ENCODE results near the gene IGF1. TPM values are rescaled to one million over a fixed set of nuclear protein-coding genes. Genes with fewer than 3 reads are reported as not detected.

IGF1 gene
- polyA plus RNA-seq, 1 experiment = 1.5 TPM

DNA sequence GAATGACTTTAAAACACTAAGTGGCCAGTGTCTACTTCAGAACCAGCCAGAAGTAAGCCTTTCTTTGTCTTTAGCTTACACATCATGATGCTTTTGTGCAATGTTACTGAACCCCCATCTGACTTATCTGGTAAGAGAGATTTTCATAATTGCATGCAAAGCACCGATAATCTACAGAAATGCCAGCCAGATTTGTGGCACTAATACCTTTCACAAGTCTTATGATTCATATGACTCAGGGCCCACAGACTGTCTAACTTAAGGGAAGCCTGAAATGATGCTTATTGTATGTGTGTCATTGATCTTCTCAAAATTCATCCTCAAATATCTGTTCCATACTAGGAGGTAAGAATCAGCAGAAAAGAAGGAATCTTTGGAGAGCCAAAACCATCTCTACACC lies 18.0 kb downstream of the IGF1 start:
- TF ChIP-seq, protein P1, sequence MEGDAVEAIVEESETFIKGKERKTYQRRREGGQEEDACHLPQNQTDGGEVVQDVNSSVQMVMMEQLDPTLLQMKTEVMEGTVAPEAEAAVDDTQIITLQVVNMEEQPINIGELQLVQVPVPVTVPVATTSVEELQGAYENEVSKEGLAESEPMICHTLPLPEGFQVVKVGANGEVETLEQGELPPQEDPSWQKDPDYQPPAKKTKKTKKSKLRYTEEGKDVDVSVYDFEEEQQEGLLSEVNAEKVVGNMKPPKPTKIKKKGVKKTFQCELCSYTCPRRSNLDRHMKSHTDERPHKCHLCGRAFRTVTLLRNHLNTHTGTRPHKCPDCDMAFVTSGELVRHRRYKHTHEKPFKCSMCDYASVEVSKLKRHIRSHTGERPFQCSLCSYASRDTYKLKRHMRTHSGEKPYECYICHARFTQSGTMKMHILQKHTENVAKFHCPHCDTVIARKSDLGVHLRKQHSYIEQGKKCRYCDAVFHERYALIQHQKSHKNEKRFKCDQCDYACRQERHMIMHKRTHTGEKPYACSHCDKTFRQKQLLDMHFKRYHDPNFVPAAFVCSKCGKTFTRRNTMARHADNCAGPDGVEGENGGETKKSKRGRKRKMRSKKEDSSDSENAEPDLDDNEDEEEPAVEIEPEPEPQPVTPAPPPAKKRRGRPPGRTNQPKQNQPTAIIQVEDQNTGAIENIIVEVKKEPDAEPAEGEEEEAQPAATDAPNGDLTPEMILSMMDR (IDR thresholded peaks at IDR 0.05; ENCODE audit: insufficient read depth, low read depth, low read length) = no peak
- Histone ChIP-seq H3K27me3 (ENCODE audit: control insufficient read depth, insufficient read depth, low read length) (no peaks in the 10 kb centered on the region), H3K4me3 (ENCODE audit: low read depth, low read length) (no peak overlapping the region), H3K36me3 (ENCODE audit: control insufficient read depth, insufficient read depth, low read length) (no peaks in the 10 kb centered on the region)
- ChIA-PET POLR2A (no interaction called here), CTCF (interaction anchor here (1.8 kb wide), 2 partner anchors 8 to 12 kb away, joined by 4 read pairs; no protein-coding TSS in a partner anchor)
- DNase-seq (ENCODE audit: low read depth) = no peak

GRCh38 chr12:102461501-102461900 lies 18.9 kb downstream of the IGF1 start:
- Histone ChIP-seq H3K4me3 (ENCODE audit: low read depth, low read length) (no peak overlapping the region), H3K27me3 (ENCODE audit: control insufficient read depth, insufficient read depth, low read length) (no peaks in the 10 kb centered on the region), H3K36me3 (ENCODE audit: control insufficient read depth, insufficient read depth, low read length) (no peaks in the 10 kb centered on the region)
- TF ChIP-seq, protein P1 (IDR thresholded peaks at IDR 0.05; ENCODE audit: insufficient read depth, low read depth, low read length) = no peak
- CTCF ChIA-PET = no interaction called here
- POLR2A ChIA-PET = no interaction called here
- DNase-seq (ENCODE audit: low read depth) = no peak

GRCh38 chr12:102459314-102459713 lies 21.0 kb downstream of the IGF1 start:
- Histone ChIP-seq H3K27me3 (ENCODE audit: control insufficient read depth, insufficient read depth, low read length) (no peaks in the 10 kb centered on the region), H3K4me3 (ENCODE audit: low read depth, low read length) (no peak overlapping the region), H3K36me3 (ENCODE audit: control insufficient read depth, insufficient read depth, low read length) (no peaks in the 10 kb centered on the region)
- DNase-seq (ENCODE audit: low read depth) = no peak
- ChIA-PET CTCF (interaction anchor here (0.9 kb wide), 1 partner anchor 10 kb away, joined by 3 read pairs; no protein-coding TSS in a partner anchor), POLR2A (interaction anchor here (0.7 kb wide), 1 partner anchor 525 kb away, joined by 3 read pairs; no protein-coding TSS in a partner anchor)
- TF ChIP-seq, protein P1 (IDR thresholded peaks at IDR 0.05; ENCODE audit: insufficient read depth, low read depth, low read length) = no peak

DNA sequence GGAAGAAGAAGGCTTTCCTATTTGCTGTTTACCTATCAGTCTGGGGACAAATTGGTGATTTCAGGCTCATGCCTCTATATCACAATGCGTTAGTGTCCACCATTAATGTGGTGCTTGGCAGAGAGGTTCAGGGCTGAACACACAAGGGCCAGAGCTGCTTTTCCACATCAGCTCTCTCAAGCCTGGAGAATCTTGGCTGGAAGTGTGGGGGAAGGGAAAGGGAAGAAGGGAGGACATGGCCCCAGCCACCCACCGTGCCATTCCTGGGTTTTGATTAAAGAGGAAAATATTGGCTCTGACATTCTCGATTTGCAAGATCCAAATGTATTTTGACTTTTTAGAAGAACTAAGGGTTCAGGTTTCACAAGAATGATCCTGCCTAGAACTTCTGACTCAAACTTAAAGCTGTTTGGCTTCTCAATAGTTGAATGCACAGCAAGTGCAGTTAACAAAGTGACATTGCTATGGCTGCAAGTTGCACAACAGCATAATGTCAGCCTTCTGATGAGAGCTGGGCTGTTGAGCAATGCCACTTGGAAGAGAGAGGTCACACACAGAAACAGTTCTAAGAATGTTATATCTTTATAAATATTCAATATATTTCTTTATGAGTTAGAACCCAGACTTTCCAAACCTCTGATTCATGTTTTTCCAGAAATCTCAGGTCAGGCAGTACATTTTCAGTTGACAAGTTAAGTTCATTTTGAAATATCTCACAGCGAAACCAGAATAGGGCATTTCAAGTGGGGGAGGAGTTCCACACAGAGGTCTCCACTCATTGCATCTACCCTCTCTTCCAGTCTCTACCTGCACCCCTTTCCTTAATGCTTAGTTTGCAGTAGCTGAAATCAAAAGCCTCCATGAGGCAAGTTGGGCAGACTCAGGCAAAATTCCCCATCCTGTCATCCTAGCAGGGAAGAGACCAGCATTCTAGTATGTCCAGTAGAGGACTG lies 25.3 kb downstream of the IGF1 start:
- DNase-seq (ENCODE audit: low read depth) = peak; percentile 47
- ChIA-PET POLR2A (interaction anchor here (0.5 kb wide), 1 partner anchor 643 kb away, joined by 3 read pairs; no protein-coding TSS in a partner anchor), CTCF (interaction anchor here (0.8 to 2.1 kb wide), 5 partner anchors 8 to 286 kb away, joined by 3 to 4 read pairs (median 3); no protein-coding TSS in a partner anchor)
- TF ChIP-seq, protein P1 (IDR thresholded peaks at IDR 0.05; ENCODE audit: insufficient read depth, low read depth, low read length) = no peak
- no peaks in the 10 kb centered on the region for H3K27me3 ChIP-seq (ENCODE audit: control insufficient read depth, insufficient read depth, low read length)
- no peaks in the 10 kb centered on the region for H3K36me3 ChIP-seq (ENCODE audit: control insufficient read depth, insufficient read depth, low read length)
- H3K4me3 ChIP-seq (ENCODE audit: low read depth, low read length) = no peak overlapping the region

- no peak overlapping the region for H3K4me3 ChIP-seq (ENCODE audit: low read depth, low read length)
- no peaks in the 10 kb centered on the region for H3K27me3 ChIP-seq (ENCODE audit: control insufficient read depth, insufficient read depth, low read length)
- H3K36me3 ChIP-seq (ENCODE audit: control insufficient read depth, insufficient read depth, low read length) = no peaks in the 10 kb centered on the region
- DNase-seq (ENCODE audit: low read depth) = no peak
- TF ChIP-seq, protein P1 (IDR thresholded peaks at IDR 0.05; ENCODE audit: insufficient read depth, low read depth, low read length) = no peak
- CTCF ChIA-PET = interaction anchor here (0.8 to 1.8 kb wide), 3 partner anchors 9 to 15 kb away, joined by 3 to 4 read pairs (median 3); no protein-coding TSS in a partner anchor
- POLR2A ChIA-PET = no interaction called here
Observed at GRCh38 chr12:102454330-102454729, 26.0 kb downstream of the IGF1 start.

All from BJ (cell line).